Breast epithelium (tissue), 3 donors: ENCODE results near the gene KCNH6.

Experiments
- CTCF ChIP-seq, 3 donors: fragments of 450-650 bp; IDR thresholded peaks; one replicate each; pipeline ENCODE4 v1.5.1; 2016 to 2017; ENCODE audit warnings: antibody characterized with exemption in 3 of 3, mild to moderate bottlenecking in 3 of 3, moderate library complexity in 3 of 3
- POLR2A ChIP-seq: fragments of 450-650 bp; IDR thresholded peaks from one replicate; pipeline ENCODE4 v1.6.1; 2016; ENCODE audit warnings: antibody characterized with exemption, mild to moderate bottlenecking, moderate library complexity
- POLR2AphosphoS5 ChIP-seq, 3 donors: sonication (generic); formaldehyde crosslinking; IDR thresholded peaks; one replicate each; pipeline ENCODE4 v1.6.1; 2017; ENCODE audit warnings: antibody characterized with exemption in 3 of 3

DNA sequence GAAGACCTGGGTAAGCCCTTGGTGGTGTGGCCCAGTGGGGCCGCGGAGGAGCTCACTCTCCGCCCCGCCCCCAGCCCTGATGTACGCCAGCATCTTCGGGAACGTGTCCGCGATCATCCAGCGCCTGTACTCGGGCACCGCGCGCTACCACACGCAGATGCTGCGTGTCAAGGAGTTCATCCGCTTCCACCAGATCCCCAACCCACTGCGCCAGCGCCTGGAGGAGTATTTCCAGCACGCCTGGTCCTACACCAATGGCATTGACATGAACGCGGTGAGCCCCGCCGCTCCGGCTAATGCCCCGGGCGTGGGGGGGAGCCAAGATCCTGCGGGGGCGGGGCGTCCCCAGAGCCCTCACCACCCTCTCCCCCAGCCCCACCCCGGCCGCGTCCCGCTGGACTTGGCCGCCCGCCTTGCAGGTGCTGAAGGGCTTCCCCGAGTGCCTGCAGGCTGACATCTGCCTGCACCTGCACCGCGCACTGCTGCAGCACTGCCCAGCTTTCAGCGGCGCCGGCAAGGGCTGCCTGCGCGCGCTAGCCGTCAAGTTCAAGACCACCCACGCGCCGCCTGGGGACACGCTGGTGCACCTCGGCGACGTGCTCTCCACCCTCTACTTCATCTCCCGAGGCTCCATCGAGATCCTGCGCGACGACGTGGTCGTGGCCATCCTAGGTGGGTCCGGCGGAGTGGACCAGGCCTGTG is 15.0 kb downstream of the KCNH6 start:
- TF ChIP-seq CTCF (IDR thresholded peaks at IDR 0.05) (no peak), POLR2A (no peak), POLR2AphosphoS5 (IDR thresholded peaks at IDR 0.05) (no peak)
